CD14-positive monocyte (primary cell): ENCODE measurements around the gene JPT1. TPM values are rescaled to one million over a fixed set of nuclear protein-coding genes. Genes with fewer than 3 reads are reported as not detected.
A peak's percentile ranks its signal among the peaks of the same experiment; 100 is the strongest.

Source experiments
- DNase-seq, 3 donors: peaks; one replicate each; pipeline ENCODE4 v3.0.0-alpha.2; 2011 to 2022
- H2AFZ ChIP-seq: 2 replicates; pipeline ENCODE4 v1.6.0; 2012; ENCODE audit warnings: mild to moderate bottlenecking, low read depth, low read length, inconsistent platforms; ENCODE audit not compliant: insufficient read depth, poor library complexity, severe bottlenecking
- H3K27ac ChIP-seq, 2 donors: 1 replicate in 1 of 2; 2 replicates in 1 of 2; pipeline ENCODE4 v1.5.1; 2012 to 2013; ENCODE audit warnings: low read length in 2 of 2, control low read depth in 1 of 2, inconsistent platforms in 1 of 2, low read depth in 1 of 2, mild to moderate bottlenecking in 1 of 2
- H3K27me3 ChIP-seq, 2 donors: one replicate each; pipeline versions ENCODE4 v1.6.0 to v1.6.1; 2011 to 2013; ENCODE audit warnings: low read length in 2 of 2; ENCODE audit not compliant: control insufficient read depth in 2 of 2, insufficient read depth in 2 of 2
- H3K36me3 ChIP-seq, 2 donors: replicated peaks in 1 of 2; 1 replicate in 1 of 2; 2 replicates in 1 of 2; pipeline versions ENCODE4 v1.5.1 to v1.6.1; 2012 to 2013; ENCODE audit warnings: low read length in 2 of 2, control low read depth in 1 of 2, inconsistent platforms in 1 of 2, mild to moderate bottlenecking in 1 of 2; ENCODE audit not compliant: insufficient read depth in 2 of 2, control insufficient read depth in 1 of 2
- H3K4me1 ChIP-seq, 2 donors: 1 replicate in 1 of 2; 2 replicates in 1 of 2; pipeline versions ENCODE4 v1.5.1 to v1.6.1; 2012 to 2013; ENCODE audit warnings: low read length in 2 of 2, control low read depth in 1 of 2, inconsistent platforms in 1 of 2, mild to moderate bottlenecking in 1 of 2, moderate library complexity in 1 of 2; ENCODE audit not compliant: insufficient read depth in 2 of 2, control insufficient read depth in 1 of 2
- H3K4me2 ChIP-seq: replicated peaks from 2 replicates; pipeline ENCODE3; 2012; ENCODE audit warnings: low read length, moderate library complexity, mild to moderate bottlenecking; ENCODE audit not compliant: poor library complexity, severe bottlenecking; ENCODE audit errors: extremely low read depth
- H3K4me3 ChIP-seq, 3 experiments: fragments of 200-600 bp in 1 of 3; sonication (generic) in 1 of 3; replicated peaks in 1 of 3; 1 replicate in 2 of 3; 2 replicates in 1 of 3; pipeline ENCODE4 v1.5.1; 2011 to 2013; ENCODE audit warnings: low read length in 3 of 3, mild to moderate bottlenecking in 3 of 3, control low read depth in 2 of 3, low read depth in 2 of 3, inconsistent platforms in 1 of 3, moderate library complexity in 1 of 3
- H3K79me2 ChIP-seq: 2 replicates; pipeline ENCODE4 v1.6.0; 2012; ENCODE audit warnings: mild to moderate bottlenecking, control low read depth, inconsistent platforms, low read length, moderate library complexity; ENCODE audit not compliant: insufficient read depth
- H3K9ac ChIP-seq: 2 replicates; pipeline ENCODE4 v1.6.0; 2017; ENCODE audit warnings: low read length, mild to moderate bottlenecking; ENCODE audit not compliant: insufficient read depth, poor library complexity, severe bottlenecking
- H3K9me3 ChIP-seq, 2 donors: replicated peaks in 1 of 2; 1 replicate in 1 of 2; 2 replicates in 1 of 2; pipeline versions ENCODE4 v1.5.1 to v1.6.1; 2012 to 2013; ENCODE audit warnings: low read length in 2 of 2, control low read depth in 1 of 2; ENCODE audit not compliant: control insufficient read depth in 1 of 2, insufficient read depth in 1 of 2
- H4K20me1 ChIP-seq: 2 replicates; pipeline ENCODE4 v1.6.0; 2012; ENCODE audit warnings: mild to moderate bottlenecking, low read length, control low read depth, moderate library complexity; ENCODE audit not compliant: insufficient read depth
- H3K27ac Mint-ChIP-seq, 7 donors: one replicate each; pipeline ENCODE4 v1.8.0; 2020; ENCODE audit warnings: mild to moderate bottlenecking in 7 of 7, mixed read lengths in 7 of 7, moderate library complexity in 6 of 7, inconsistent platforms in 2 of 7
- H3K27me3 Mint-ChIP-seq, 3 donors: one replicate each; pipeline ENCODE4 v1.8.0; 2021 to 2022; ENCODE audit warnings: low read depth in 3 of 3, mild to moderate bottlenecking in 3 of 3, mixed read lengths in 3 of 3, moderate library complexity in 3 of 3, inconsistent platforms in 1 of 3
- H3K36me3 Mint-ChIP-seq, 2 donors: one replicate each; pipeline ENCODE4 v1.8.0; 2020; ENCODE audit warnings: mixed read lengths in 2 of 2, inconsistent platforms in 1 of 2, mild to moderate bottlenecking in 1 of 2
- H3K4me1 Mint-ChIP-seq: one replicate; pipeline ENCODE4 v1.8.0; 2020; ENCODE audit warnings: mild to moderate bottlenecking, mixed read lengths
- H3K4me3 Mint-ChIP-seq, 2 donors: one replicate each; pipeline ENCODE4 v1.8.0; 2020; ENCODE audit warnings: mild to moderate bottlenecking in 2 of 2, mixed read lengths in 2 of 2, moderate library complexity in 1 of 2
- H3K9me3 Mint-ChIP-seq, 7 donors: one replicate each; pipeline ENCODE4 v1.8.0; 2020 to 2022; ENCODE audit warnings: mixed read lengths in 7 of 7, mild to moderate bottlenecking in 6 of 7, moderate library complexity in 6 of 7, inconsistent platforms in 2 of 7
- CTCF ChIP-seq: fragments of 200-600 bp; IDR thresholded peaks from one replicate; pipeline ENCODE4 v1.8.0; 2022; ENCODE audit warnings: antibody characterized with exemption, mild to moderate bottlenecking
- WGBS: methylation state at CpG from one replicate; pipeline ENCODE4 v1.1.5; 2013; ENCODE audit warnings: missing lambda C conversion rate; ENCODE audit not compliant: insufficient coverage; 5-methylcytosine and 5-hydroxymethylcytosine counted together
- intact Hi-C, 2 donors: fragments of 100-400 bp; cut with micrococcal nuclease; formaldehyde crosslinking; loops; one replicate each; pipeline versions ENCODE4 v1.15.0 to v1.15.1; 2023
- polyA plus RNA-seq, 3 donors: library from polyadenylated mRNA; depleted of rRNA in 1 of 3; unstranded in 2 of 3; stranded (reverse) in 1 of 3; fragments of 300-500 nt in 2 of 3; fragments of >200 nt in 1 of 3; fragmentation: Illumina TruSeq in 2 of 3; gene quantifications; 1 replicate in 2 of 3; 2 replicates in 1 of 3; pipeline ENCODE4 v1.2.3, GENCODE V29; 2012 to 2021

Gene JPT1
- polyA plus RNA-seq, 3 donors, result 79.7 to 181 (median 156) TPM

- Histone ChIP-seq H3K4me2 (peak overlapping the region; percentile 93), H3K27me3 (no peaks in the 10 kb centered on the region), H3K9ac (peak overlapping the region; percentile 88), H3K9me3 (no peaks in the 10 kb centered on the region), H3K36me3 (peaks cover 3 to 5% of the 10 kb centered on the region in 2 donors), H3K79me2 (peaks cover 58% of the 10 kb centered on the region), H3K4me3 (peak overlapping the region; percentile 63 to 97 (median 89)), H2AFZ (peak overlapping the region; percentile 73), H3K27ac (peak overlapping the region; percentile 88 to 91), H3K4me1 (peaks cover 74 to 79% of the 10 kb centered on the region in 2 donors), H4K20me1 (peaks cover 13% of the 10 kb centered on the region)
- peaks cover 0 to 6% (median 2%) of the 10 kb centered on the region in 3 donors for H3K27me3 Mint-ChIP-seq
- 71% methylated on average over 8 of the region's 11 CpGs for WGBS
- peak overlapping the region; percentile 90 to 96 (median 94) for H3K27ac Mint-ChIP-seq
- peak; percentile 71 to 80 (median 78) for DNase-seq
- H3K4me3 Mint-ChIP-seq, result peak overlapping the region; percentile 86 to 91
- no peaks in the 10 kb centered on the region for H3K9me3 Mint-ChIP-seq
- H3K36me3 Mint-ChIP-seq, result peaks cover 8 to 17% of the 10 kb centered on the region in 2 donors
- no peak for TF ChIP-seq CTCF
- peaks cover 75% of the 10 kb centered on the region for H3K4me1 Mint-ChIP-seq
- intact Hi-C loops, result no loop called here
These were observed 65.6 kb downstream of the JPT1 start for GRCh38 chr17:75088465-75089417.

GRCh38 chr17:75087558-75088453, 66.5 kb downstream of the JPT1 start, which contains the start of gene SLC16A5:
SLC16A5 (plus strand) TSS chr17:75087954; CDS start chr17:75093637, 5,683 bp downstream.
- Histone ChIP-seq H3K4me3 (peak within 1 kb of the TSS; percentile 63 to 97 (median 89)), H3K27me3 (no peaks in the 10 kb centered on the region), H3K9me3 (no peaks in the 10 kb centered on the region), H3K79me2 (peaks cover 49% of the 10 kb centered on the region), H2AFZ (peak within 1 kb of the TSS; percentile 73), H4K20me1 (peaks cover 13% of the 10 kb centered on the region), H3K4me1 (peaks cover 65 to 70% of the 10 kb centered on the region in 2 donors), H3K27ac (peak within 1 kb of the TSS; percentile 88 to 91), H3K36me3 (no peaks in the 10 kb centered on the region), H3K9ac (peak within 1 kb of the TSS; percentile 88), H3K4me2 (peak within 1 kb of the TSS; percentile 93)
- peak; percentile 82 to 89 (median 87) for DNase-seq
- no peak for TF ChIP-seq CTCF
- under 1% methylated on average over 59 of the region's 69 CpGs for WGBS
- Mint-ChIP-seq H3K27ac (peak within 1 kb of the TSS; percentile 90 to 96 (median 95)), H3K27me3 (peaks cover 0 to 6% (median 2%) of the 10 kb centered on the region in 3 donors), H3K4me1 (peaks cover 66% of the 10 kb centered on the region), H3K9me3 (no peaks in the 10 kb centered on the region), H3K4me3 (peak within 1 kb of the TSS; percentile 86 to 91), H3K36me3 (peaks cover 8 to 12% of the 10 kb centered on the region in 2 donors)
- intact Hi-C loops, result no loop called here
